Nephron progenitor cell (in vitro differentiated cells): ENCODE measurements around the gene ACAP2.
A peak's percentile ranks its signal among the peaks of the same experiment; 100 is the strongest.

Source experiments
- DNase-seq: peaks from one replicate; pipeline ENCODE4 v3.0.0; 2021
- H3K27ac Mint-ChIP-seq: 2 replicates; pipeline ENCODE4 v1.8.0; 2021; ENCODE audit warnings: mild to moderate bottlenecking, moderate library complexity, mixed read lengths
- H3K27me3 Mint-ChIP-seq: 2 replicates; pipeline ENCODE4 v1.8.0; 2021; ENCODE audit warnings: mild to moderate bottlenecking, low read depth, mixed read lengths; ENCODE audit not compliant: poor library complexity
- H3K36me3 Mint-ChIP-seq: 2 replicates; pipeline ENCODE4 v1.8.0; 2021; ENCODE audit warnings: low read depth, mixed read lengths
- H3K4me1 Mint-ChIP-seq: 2 replicates; pipeline ENCODE4 v1.8.0; 2021; ENCODE audit warnings: mixed read lengths
- H3K4me3 Mint-ChIP-seq: 2 replicates; pipeline ENCODE4 v1.8.0; 2021; ENCODE audit warnings: mild to moderate bottlenecking, moderate library complexity, mixed read lengths
- H3K9me3 Mint-ChIP-seq: 2 replicates; pipeline ENCODE4 v1.8.0; 2021; ENCODE audit warnings: mild to moderate bottlenecking, moderate library complexity, mixed read lengths
- CTCF ChIP-seq: fragments of 200-600 bp; sonication (generic); IDR thresholded peaks from 2 replicates; pipeline ENCODE4 v1.5.0; 2021; ENCODE audit warnings: antibody characterized with exemption

The ACAP2 gene

GRCh38 chr3:195227871-195228270, 214.9 kb downstream of the ACAP2 start:
- no peak for DNase-seq
- H3K27ac Mint-ChIP-seq = no peak overlapping the region
- H3K9me3 Mint-ChIP-seq = peaks cover 20% of the 10 kb centered on the region
- peaks cover 23% of the 10 kb centered on the region for H3K4me1 Mint-ChIP-seq
- H3K4me3 Mint-ChIP-seq = no peak overlapping the region
- peaks cover 33% of the 10 kb centered on the region for H3K36me3 Mint-ChIP-seq
- peaks cover 4% of the 10 kb centered on the region for H3K27me3 Mint-ChIP-seq
- TF ChIP-seq CTCF = no peak

- peaks cover 14% of the 10 kb centered on the region for H3K9me3 Mint-ChIP-seq
- H3K4me3 Mint-ChIP-seq = no peak overlapping the region
- DNase-seq = no peak
- peak; percentile 24 for TF ChIP-seq CTCF
- no peak overlapping the region for H3K27ac Mint-ChIP-seq
- H3K4me1 Mint-ChIP-seq = peaks cover 30% of the 10 kb centered on the region
- peaks cover 26% of the 10 kb centered on the region for H3K36me3 Mint-ChIP-seq
- H3K27me3 Mint-ChIP-seq = peaks cover 4% of the 10 kb centered on the region
Measured at GRCh38 chr3:195226900-195227447, 215.8 kb downstream of the ACAP2 start.

GRCh38 chr3:195226445-195226844, 216.4 kb downstream of the ACAP2 start:
- no peak overlapping the region for H3K27ac Mint-ChIP-seq
- no peak for TF ChIP-seq CTCF

GRCh38 chr3:195224980-195225580, 217.7 kb downstream of the ACAP2 start:
- DNase-seq = no peak
- Mint-ChIP-seq H3K4me1 (peaks cover 46% of the 10 kb centered on the region), H3K27ac (no peak overlapping the region)

More at GRCh38 chr3:195226445-195226844, 216.4 kb downstream of the ACAP2 start:
- Mint-ChIP-seq H3K4me1 (peaks cover 35% of the 10 kb centered on the region), H3K4me3 (no peak overlapping the region), H3K9me3 (peaks cover 11% of the 10 kb centered on the region), H3K36me3 (peaks cover 23% of the 10 kb centered on the region), H3K27me3 (peaks cover 4% of the 10 kb centered on the region)
- DNase-seq = no peak

More at GRCh38 chr3:195224980-195225580, 217.7 kb downstream of the ACAP2 start:
- H3K36me3 Mint-ChIP-seq = peaks cover 33% of the 10 kb centered on the region
- peaks cover under 1% of the 10 kb centered on the region for H3K9me3 Mint-ChIP-seq
- H3K27me3 Mint-ChIP-seq = peaks cover 4% of the 10 kb centered on the region
- H3K4me3 Mint-ChIP-seq = no peak overlapping the region
- TF ChIP-seq CTCF = no peak
